Measurements from ENCODE around the gene RBM10. TPM values are rescaled to one million over a fixed set of nuclear protein-coding genes. Genes with fewer than 3 reads are reported as not detected.

The RBM10 gene
- total RNA-seq, 4 donors from 2014 or later: 15.8 to 22.9 (median 19.6) TPM

DNA sequence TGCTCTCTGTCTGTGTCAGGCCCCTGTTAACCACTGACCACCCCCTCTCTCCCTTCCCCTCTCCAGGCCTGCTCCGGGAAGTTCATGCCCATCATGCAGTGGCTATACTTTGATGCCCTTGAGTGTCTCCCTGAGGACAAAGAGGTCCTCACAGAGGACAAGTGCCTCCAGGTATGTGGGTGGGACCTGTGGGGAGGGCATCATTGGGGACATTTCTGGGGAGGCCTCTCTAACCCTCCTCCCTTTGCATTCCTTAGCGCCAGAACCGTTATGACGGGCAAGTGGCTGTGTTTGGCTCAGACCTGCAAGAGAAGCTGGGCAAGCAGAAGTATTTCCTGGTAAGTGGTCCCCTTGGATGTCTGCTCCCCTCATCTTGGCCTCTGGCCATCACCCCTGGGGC is 57.9 kb downstream of the RBM10 start:
- TF ChIP-seq, protein P1, sequence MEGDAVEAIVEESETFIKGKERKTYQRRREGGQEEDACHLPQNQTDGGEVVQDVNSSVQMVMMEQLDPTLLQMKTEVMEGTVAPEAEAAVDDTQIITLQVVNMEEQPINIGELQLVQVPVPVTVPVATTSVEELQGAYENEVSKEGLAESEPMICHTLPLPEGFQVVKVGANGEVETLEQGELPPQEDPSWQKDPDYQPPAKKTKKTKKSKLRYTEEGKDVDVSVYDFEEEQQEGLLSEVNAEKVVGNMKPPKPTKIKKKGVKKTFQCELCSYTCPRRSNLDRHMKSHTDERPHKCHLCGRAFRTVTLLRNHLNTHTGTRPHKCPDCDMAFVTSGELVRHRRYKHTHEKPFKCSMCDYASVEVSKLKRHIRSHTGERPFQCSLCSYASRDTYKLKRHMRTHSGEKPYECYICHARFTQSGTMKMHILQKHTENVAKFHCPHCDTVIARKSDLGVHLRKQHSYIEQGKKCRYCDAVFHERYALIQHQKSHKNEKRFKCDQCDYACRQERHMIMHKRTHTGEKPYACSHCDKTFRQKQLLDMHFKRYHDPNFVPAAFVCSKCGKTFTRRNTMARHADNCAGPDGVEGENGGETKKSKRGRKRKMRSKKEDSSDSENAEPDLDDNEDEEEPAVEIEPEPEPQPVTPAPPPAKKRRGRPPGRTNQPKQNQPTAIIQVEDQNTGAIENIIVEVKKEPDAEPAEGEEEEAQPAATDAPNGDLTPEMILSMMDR (IDR thresholded peaks at IDR 0.05; ENCODE audit: low read depth): no peak

DNA sequence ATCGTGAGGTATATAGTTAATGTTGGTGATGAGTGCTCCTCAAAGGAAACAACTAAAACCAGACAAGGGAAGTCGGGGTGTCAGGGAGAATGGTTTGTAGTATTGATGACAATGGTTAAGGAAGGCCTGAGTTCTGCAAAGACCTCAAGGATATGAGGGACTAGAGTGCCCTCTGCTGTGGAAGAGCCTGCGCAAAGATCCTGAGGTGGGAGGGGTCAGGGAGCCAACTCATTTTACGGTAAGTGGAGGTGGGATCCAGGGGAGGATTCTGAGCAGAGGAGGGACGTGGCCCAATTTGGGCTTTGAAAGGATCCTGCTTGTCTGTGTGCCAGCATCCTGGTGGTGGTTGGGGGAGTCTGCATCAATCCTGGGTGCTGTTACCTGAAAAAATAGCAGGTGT is 59.9 kb downstream of the RBM10 start:
- TF ChIP-seq, protein P1 (IDR thresholded peaks at IDR 0.05; ENCODE audit: low read depth): no peak

DNA sequence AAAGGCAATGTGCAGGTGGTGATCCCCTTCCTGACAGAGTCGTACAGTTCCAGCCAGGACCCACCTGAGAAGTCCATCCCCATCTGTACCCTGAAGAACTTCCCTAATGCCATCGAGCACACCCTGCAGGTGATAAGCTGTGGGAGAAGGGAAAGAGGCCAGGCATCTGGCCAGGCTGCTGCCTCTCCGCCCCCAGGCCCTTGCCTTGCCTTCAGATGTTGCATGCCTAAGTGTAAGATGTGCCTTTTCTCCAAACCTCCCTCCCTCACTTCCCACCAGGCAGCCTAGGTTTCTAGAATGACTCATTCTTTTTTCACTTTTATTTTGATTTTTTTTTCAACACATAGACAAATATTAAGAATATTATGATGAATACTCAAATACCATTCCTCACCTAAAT is 61.3 kb downstream of the RBM10 start:
- TF ChIP-seq, protein P1 (IDR thresholded peaks at IDR 0.05; ENCODE audit: low read depth): no peak

DNA sequence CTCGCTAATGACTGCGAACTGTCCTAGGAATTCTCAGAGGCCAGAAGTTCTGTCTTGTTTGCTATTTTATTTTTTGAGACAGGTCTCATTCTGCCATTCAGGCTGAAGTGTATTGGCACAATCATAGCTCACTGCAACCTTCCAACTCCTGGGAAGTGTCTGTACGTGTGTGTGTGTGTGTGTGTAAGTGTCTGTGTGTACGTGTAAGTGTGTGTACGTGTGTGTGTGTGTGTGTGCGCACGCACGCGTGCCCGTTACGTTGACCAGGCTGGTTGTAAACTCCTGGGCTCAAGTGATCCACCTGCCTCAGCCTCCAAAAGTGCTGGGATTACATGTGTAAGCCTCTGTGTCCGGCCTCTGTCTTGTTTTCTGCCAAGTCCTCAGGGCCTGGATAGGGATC is 63.1 kb downstream of the RBM10 start:
- TF ChIP-seq, protein P1 (IDR thresholded peaks at IDR 0.05; ENCODE audit: low read depth): no peak

DNA sequence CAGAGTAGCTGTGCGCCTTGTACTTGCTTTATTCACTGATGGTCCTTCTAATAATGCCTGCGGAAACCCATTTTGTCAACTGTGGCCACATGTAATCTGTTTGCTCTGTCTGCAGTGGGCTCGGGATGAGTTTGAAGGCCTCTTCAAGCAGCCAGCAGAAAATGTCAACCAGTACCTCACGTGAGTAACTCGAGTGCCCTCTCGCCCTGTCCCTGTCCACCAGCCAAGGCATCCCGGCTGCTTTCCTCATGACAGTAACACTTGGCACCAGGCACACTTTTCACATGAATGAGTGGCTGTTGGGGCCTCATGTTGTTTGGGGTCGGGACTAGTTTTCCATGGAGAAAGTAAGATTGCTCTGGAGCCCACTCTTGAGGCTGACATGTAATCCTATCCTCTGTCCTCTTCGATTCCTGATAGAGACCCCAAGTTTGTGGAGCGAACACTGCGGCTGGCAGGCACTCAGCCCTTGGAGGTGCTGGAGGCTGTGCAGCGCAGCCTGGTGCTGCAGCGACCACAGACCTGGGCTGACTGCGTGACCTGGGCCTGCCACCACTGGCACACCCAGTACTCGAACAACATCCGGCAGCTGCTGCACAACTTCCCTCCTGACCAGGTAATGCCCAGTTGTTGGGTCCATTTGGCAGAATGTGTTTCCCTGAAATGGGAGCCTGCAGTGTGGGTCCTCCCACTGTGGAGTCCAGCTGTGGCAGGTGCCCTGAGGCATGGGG is 64.7 kb downstream of the RBM10 start:
- TF ChIP-seq, protein P1 (IDR thresholded peaks at IDR 0.05; ENCODE audit: low read depth): no peak

DNA sequence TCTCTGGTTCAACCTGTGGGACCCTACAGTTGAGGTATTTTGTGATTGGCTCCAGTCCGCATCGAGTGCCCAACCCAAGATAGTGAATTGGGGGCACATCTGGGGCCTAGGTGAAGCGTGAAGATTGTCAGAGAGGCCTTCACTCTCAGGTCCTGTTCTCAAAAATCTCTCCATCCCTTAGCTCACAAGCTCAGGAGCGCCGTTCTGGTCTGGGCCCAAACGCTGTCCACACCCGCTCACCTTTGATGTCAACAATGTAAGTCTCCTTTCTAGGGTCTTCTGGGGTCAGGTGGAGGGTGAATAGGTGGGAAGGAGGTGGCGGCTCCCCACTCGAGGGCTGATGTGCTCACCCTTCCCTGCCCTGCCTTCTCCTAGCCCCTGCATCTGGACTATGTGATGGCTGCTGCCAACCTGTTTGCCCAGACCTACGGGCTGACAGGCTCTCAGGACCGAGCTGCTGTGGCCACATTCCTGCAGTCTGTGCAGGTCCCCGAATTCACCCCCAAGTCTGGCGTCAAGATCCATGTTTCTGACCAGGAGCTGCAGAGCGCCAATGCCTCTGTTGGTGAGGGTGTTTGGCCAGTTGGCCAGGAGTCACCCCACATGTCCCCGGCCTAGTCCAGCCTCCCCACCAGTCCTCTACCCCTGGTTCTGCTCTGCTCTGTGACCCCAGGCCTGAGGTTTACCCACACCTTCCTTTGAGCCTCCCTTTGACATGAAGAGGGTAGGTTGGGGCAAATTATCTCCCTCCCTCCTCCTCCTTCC is 65.8 kb downstream of the RBM10 start:
- TF ChIP-seq, protein P1 (IDR thresholded peaks at IDR 0.05; ENCODE audit: low read depth): no peak

Measured in subcutaneous adipose tissue (tissue), 4 donors.